ENCODE measurements around the gene MLPH. TPM values are rescaled to one million over a fixed set of nuclear protein-coding genes. Genes with fewer than 3 reads are reported as not detected.

Gene MLPH
- polyA plus RNA-seq, 3 donors, result not detected

GRCh38 chr2:237453671-237454070 lies 33.4 kb upstream of the MLPH start:
- no peak for TF ChIP-seq CTCF (IDR thresholded peaks at IDR 0.05)
- no peaks in the 10 kb centered on the region for H4K20me1 ChIP-seq (ENCODE audit: insufficient read depth, low read length)
- Mint-ChIP-seq H3K9me3 (peaks cover 0 to 6% (median 0%) of the 10 kb centered on the region in 7 donors), H3K4me1 (peaks cover 7% of the 10 kb centered on the region), H3K27me3 (ENCODE audit: low read depth in 3 of 3) (peaks cover 2 to 4% (median 3%) of the 10 kb centered on the region in 3 donors), H3K4me3 (no peak overlapping the region), H3K36me3 (no peaks in the 10 kb centered on the region), H3K27ac (no peak overlapping the region)
- H3K27ac ChIP-seq (ENCODE audit: low read depth in 1 of 2, low read length in 2 of 2), result no peak overlapping the region
- no peaks in the 10 kb centered on the region for H3K27me3 ChIP-seq (ENCODE audit: control insufficient read depth in 2 of 2, insufficient read depth in 2 of 2, low read length in 2 of 2)
- H3K9ac ChIP-seq (ENCODE audit: insufficient read depth, low read length, poor library complexity, severe bottlenecking), result no peak overlapping the region
- intact Hi-C loops (cut with micrococcal nuclease), result no loop called here
- DNase-seq, result no peak
- H3K4me3 ChIP-seq (replicated peaks in 1 of 3; ENCODE audit: low read depth in 2 of 3, low read length in 3 of 3), result no peak overlapping the region
- no peaks in the 10 kb centered on the region for H3K9me3 ChIP-seq (replicated peaks in 1 of 2; ENCODE audit: control insufficient read depth in 1 of 2, insufficient read depth in 1 of 2, low read length in 2 of 2)
- no peaks in the 10 kb centered on the region for H3K36me3 ChIP-seq (replicated peaks in 1 of 2; ENCODE audit: control insufficient read depth in 1 of 2, insufficient read depth in 2 of 2, low read length in 2 of 2)
- no CpG with 5 or more reads among the region's 3 CpGs for WGBS (ENCODE audit: insufficient coverage)
- H3K4me1 ChIP-seq (ENCODE audit: control insufficient read depth in 1 of 2, insufficient read depth in 2 of 2, low read length in 2 of 2), result no peaks in the 10 kb centered on the region
- H2AFZ ChIP-seq (ENCODE audit: insufficient read depth, low read depth, low read length, poor library complexity, severe bottlenecking), result no peak overlapping the region
- no peak overlapping the region for H3K4me2 ChIP-seq (replicated peaks; ENCODE audit: extremely low read depth, low read length, poor library complexity, severe bottlenecking)
- no peaks in the 10 kb centered on the region for H3K79me2 ChIP-seq (ENCODE audit: insufficient read depth, low read length)

- no peaks in the 10 kb centered on the region for H3K4me1 Mint-ChIP-seq
- no peak overlapping the region for H3K27ac Mint-ChIP-seq
- Histone ChIP-seq H3K4me3 (replicated peaks in 1 of 3; ENCODE audit: low read depth in 2 of 3, low read length in 3 of 3) (no peak overlapping the region), H4K20me1 (ENCODE audit: insufficient read depth, low read length) (no peaks in the 10 kb centered on the region), H3K9me3 (replicated peaks in 1 of 2; ENCODE audit: control insufficient read depth in 1 of 2, insufficient read depth in 1 of 2, low read length in 2 of 2) (no peaks in the 10 kb centered on the region), H3K79me2 (ENCODE audit: insufficient read depth, low read length) (no peaks in the 10 kb centered on the region), H3K27me3 (ENCODE audit: control insufficient read depth in 2 of 2, insufficient read depth in 2 of 2, low read length in 2 of 2) (no peaks in the 10 kb centered on the region), H3K36me3 (replicated peaks in 1 of 2; ENCODE audit: control insufficient read depth in 1 of 2, insufficient read depth in 2 of 2, low read length in 2 of 2) (no peaks in the 10 kb centered on the region), H2AFZ (ENCODE audit: insufficient read depth, low read depth, low read length, poor library complexity, severe bottlenecking) (no peak overlapping the region), H3K27ac (ENCODE audit: low read depth in 1 of 2, low read length in 2 of 2) (no peak overlapping the region), H3K4me1 (ENCODE audit: control insufficient read depth in 1 of 2, insufficient read depth in 2 of 2, low read length in 2 of 2) (no peaks in the 10 kb centered on the region), H3K4me2 (replicated peaks; ENCODE audit: extremely low read depth, low read length, poor library complexity, severe bottlenecking) (no peak overlapping the region), H3K9ac (ENCODE audit: insufficient read depth, low read length, poor library complexity, severe bottlenecking) (no peak overlapping the region)
- H3K36me3 Mint-ChIP-seq, result no peaks in the 10 kb centered on the region
- H3K9me3 Mint-ChIP-seq, result peaks cover 0 to 4% (median 0%) of the 10 kb centered on the region in 7 donors
- TF ChIP-seq CTCF (IDR thresholded peaks at IDR 0.05), result no peak
- H3K27me3 Mint-ChIP-seq (ENCODE audit: low read depth in 3 of 3), result peaks cover 0 to 5% (median 3%) of the 10 kb centered on the region in 3 donors
- 86% methylated on average over 1 of the region's 5 CpGs for WGBS (ENCODE audit: insufficient coverage)
- H3K4me3 Mint-ChIP-seq, result no peak overlapping the region
- no peak for DNase-seq
- intact Hi-C loops (cut with micrococcal nuclease), result no loop called here
Observed at GRCh38 chr2:237455764-237456163, 31.3 kb upstream of the MLPH start.

Measured in CD14-positive monocyte (primary cell).